Measurements from ENCODE around the gene FLNC. TPM values are rescaled to one million over a fixed set of nuclear protein-coding genes. Genes with fewer than 3 reads are reported as not detected.

The FLNC gene
- polyA plus RNA-seq, 1 of the 3 experiments (the other 2 are of a cell fraction), result 43.7 TPM

GRCh38 chr7:128792471-128793180 is 37.6 kb upstream of the FLNC start (continued):
- TF ChIP-seq USF1 (IDR thresholded peaks at IDR 0.05; ENCODE audit: borderline replicate concordance, low read depth) (peak; percentile 35; the same call in 1 of the 2 replicates), MEF2A (IDR thresholded peaks at IDR 0.05; ENCODE audit: borderline replicate concordance, low read depth) (no peak), EP300 (IDR thresholded peaks at IDR 0.05; ENCODE audit: borderline replicate concordance in 1 of 2, low read depth in 1 of 2, low read length in 1 of 2) (peak in 1 of 2 experiments; percentile 46; a peak in 1 of 4 replicates), FOXM1 (IDR thresholded peaks at IDR 0.05; ENCODE audit: low read depth) (no peak), MAX (IDR thresholded peaks at IDR 0.05; ENCODE audit: low read depth) (peak; percentile 54; the same call in 1 of the 2 replicates), MXI1 (IDR thresholded peaks at IDR 0.05; ENCODE audit: low read depth, low read length) (peak; percentile 99), EZH2phosphoT487 (IDR thresholded peaks at IDR 0.05; ENCODE audit: borderline replicate concordance, low read depth) (no peak), NFIC (IDR thresholded peaks at IDR 0.05; ENCODE audit: borderline replicate concordance) (no peak)

- POLR2A ChIA-PET, result no interaction called here
- CTCF ChIA-PET, result interaction anchor here (0.7 to 2.0 kb wide), 5 partner anchors 12 to 87 kb away, joined by 3 to 4 read pairs (median 3); partner anchors contain the start of gene ATP6V1F
- TF ChIP-seq MAX (IDR thresholded peaks at IDR 0.05; ENCODE audit: low read depth), result no peak
- no peak for TF ChIP-seq JUND (IDR thresholded peaks at IDR 0.05)
- TF ChIP-seq SMC3 (IDR thresholded peaks at IDR 0.05; ENCODE audit: low read depth, low read length), result no peak
- TF ChIP-seq GATA2 (CRISPR knock-in tag; IDR thresholded peaks at IDR 0.05), result no peak
- no peak for TF ChIP-seq CHD2 (IDR thresholded peaks at IDR 0.05; ENCODE audit: low read length, partially characterized antibody)
- TF ChIP-seq REST (IDR thresholded peaks at IDR 0.05; ENCODE audit: low read depth, low read length), result no peak
- no peak for TF ChIP-seq GABPA (IDR thresholded peaks at IDR 0.05; ENCODE audit: low read depth)
- no peak for TF ChIP-seq IRF3 (IDR thresholded peaks at IDR 0.05; ENCODE audit: low read depth, low read length)
- TF ChIP-seq YY1 (IDR thresholded peaks at IDR 0.05; ENCODE audit: low read depth), result no peak
- no peak for TF ChIP-seq ZBTB33 (IDR thresholded peaks at IDR 0.05; ENCODE audit: borderline replicate concordance, low read depth)
- TF ChIP-seq USF1 (IDR thresholded peaks at IDR 0.05; ENCODE audit: borderline replicate concordance, low read depth), result no peak
- TF ChIP-seq SIN3A (IDR thresholded peaks at IDR 0.05; ENCODE audit: borderline replicate concordance, low read depth, low read length), result no peak
- no peak for TF ChIP-seq EZH2phosphoT487 (IDR thresholded peaks at IDR 0.05; ENCODE audit: borderline replicate concordance, low read depth)
- TF ChIP-seq TAF1 (IDR thresholded peaks at IDR 0.05; ENCODE audit: borderline replicate concordance, low read depth, low read length), result no peak
- no peak for TF ChIP-seq MXI1 (IDR thresholded peaks at IDR 0.05; ENCODE audit: low read depth, low read length)
- Histone ChIP-seq H4K20me1 (ENCODE audit: insufficient read depth) (no peaks in the 10 kb centered on the region), H3K4me1 (ENCODE audit: control insufficient read depth in 1 of 2, insufficient read depth in 2 of 2, low read depth in 1 of 2, low read length in 1 of 2) (peaks cover 15 to 21% of the 10 kb centered on the region in 2 experiments), H3K27ac (ENCODE audit: low read depth in 2 of 2, low read length in 1 of 2) (peak overlapping the region in 1 of 2 experiments; percentile 82; a peak in 2 of 4 replicates), H2AFZ (ENCODE audit: low read depth) (no peak overlapping the region), H3K9ac (no peak overlapping the region), H3K36me3 (replicated peaks in 1 of 2; ENCODE audit: control insufficient read depth in 1 of 2, insufficient read depth in 2 of 2, low read length in 1 of 2) (peaks cover 11 to 18% of the 10 kb centered on the region in 2 experiments), H3F3A (replicated peaks; ENCODE audit: insufficient read depth) (peaks cover 29% of the 10 kb centered on the region), H3K9me3 (no peaks in the 10 kb centered on the region), H3K4me2 (peak overlapping the region; percentile 100; the same call in 1 of the 2 replicates), H3K79me2 (ENCODE audit: insufficient read depth) (0 out of 2 replicates have a peak, but pooled peaks cover 3% of the 10 kb centered on the region), H3K4me3 (ENCODE audit: low read depth in 2 of 2, low read length in 1 of 2) (peak overlapping the region in 1 of 2 experiments; percentile 85; a peak in 2 of 4 replicates), H3K9me2 (no peaks in the 10 kb centered on the region), H3K27me3 (ENCODE audit: insufficient read depth) (no peaks in the 10 kb centered on the region)
- no peak for DNase-seq
- WGBS (ENCODE audit: low lambda C conversion rate), result 98% methylated on average over 5 of the region's 5 CpGs
Measured at GRCh38 chr7:128793181-128793547, 37.0 kb upstream of the FLNC start.

Data from SK-N-SH (cell line).